HG02798 (cell line): ENCODE data around the gene ABTB2.
"Not testable (repeated sequence)": the region's sequence is repeated elsewhere in the genome, so short reads cannot be mapped to it uniquely, and the experiment has no call there.

Experiments used
- ATAC-seq: cut with Tn5 transposase; IDR thresholded peaks from one replicate; pipeline ENCODE4 v1.9.1; 2021; ENCODE audit warnings: mild to moderate bottlenecking; ENCODE audit not compliant: unreplicated experiment, poor library complexity

The ABTB2 gene

GRCh38 chr11:34223907-34224306 is 133.9 kb downstream of the ABTB2 start:
- no peak for ATAC-seq

- no peak for ATAC-seq
Observed at GRCh38 chr11:34223021-34223813, 134.6 kb downstream of the ABTB2 start.

- no peak for ATAC-seq
Observed at GRCh38 chr11:34222030-34222429, 135.8 kb downstream of the ABTB2 start.

- no peak for ATAC-seq
Observed at GRCh38 chr11:34219941-34220370, 137.9 kb downstream of the ABTB2 start.

- ATAC-seq = no peak
Observed at GRCh38 chr11:34219279-34219678, 138.5 kb downstream of the ABTB2 start.

- ATAC-seq = not testable (repeated sequence)
Observed at GRCh38 chr11:34218756-34219155, 139.1 kb downstream of the ABTB2 start.

- no peak for ATAC-seq
Observed at GRCh38 chr11:34218067-34218466, 139.7 kb downstream of the ABTB2 start.

- ATAC-seq = no peak
Observed at GRCh38 chr11:34216706-34217105, 141.1 kb downstream of the ABTB2 start.

GRCh38 chr11:34215806-34216453 is 141.9 kb downstream of the ABTB2 start:
- no peak for ATAC-seq

GRCh38 chr11:34214961-34215805 is 142.6 kb downstream of the ABTB2 start:
- no peak for ATAC-seq

- ATAC-seq = no peak
Observed at GRCh38 chr11:34213366-34213765, 144.4 kb downstream of the ABTB2 start.

GRCh38 chr11:34212566-34212965 is 145.2 kb downstream of the ABTB2 start:
- no peak for ATAC-seq

- no peak for ATAC-seq
Observed at GRCh38 chr11:34209809-34210208, 148.0 kb downstream of the ABTB2 start.

- no peak for ATAC-seq
Observed at GRCh38 chr11:34208266-34209135, 149.3 kb downstream of the ABTB2 start.

GRCh38 chr11:34207487-34208180 is 150.2 kb downstream of the ABTB2 start:
- ATAC-seq = no peak

- no peak for ATAC-seq
Observed at GRCh38 chr11:34206407-34207300, 151.2 kb downstream of the ABTB2 start.

GRCh38 chr11:34205326-34206035 is 152.3 kb downstream of the ABTB2 start:
- no peak for ATAC-seq
